ENCODE results near the gene HPSE2. TPM values are rescaled to one million over a fixed set of nuclear protein-coding genes. Genes with fewer than 3 reads are reported as not detected.
"Not testable (repeated sequence)": the region's sequence is repeated elsewhere in the genome, so short reads cannot be mapped to it uniquely, and the experiment has no call there.

Gene HPSE2
- polyA plus RNA-seq, 4 donors = 0.60 to 1.9 (median 1.2) TPM

GRCh38 chr10:98924526-98924925 is 311.1 kb downstream of the HPSE2 start:
- DNase-seq (ENCODE audit: low read depth in 4 of 4, low spot score in 3 of 4) = no peak

GRCh38 chr10:98921316-98921715 is 314.3 kb downstream of the HPSE2 start:
- DNase-seq (ENCODE audit: low read depth in 4 of 4, low spot score in 3 of 4) = peak in 1 of 4 donors; percentile 3

- DNase-seq (ENCODE audit: low read depth in 4 of 4, low spot score in 3 of 4) = peak in 1 of 4 donors; percentile 12
Observed at GRCh38 chr10:98920807-98921206, 314.8 kb downstream of the HPSE2 start.

- no peak for DNase-seq (ENCODE audit: low read depth in 4 of 4, low spot score in 3 of 4)
Observed at GRCh38 chr10:98920360-98920759, 315.3 kb downstream of the HPSE2 start.

- DNase-seq (ENCODE audit: low read depth in 4 of 4, low spot score in 3 of 4) = no peak
Observed at GRCh38 chr10:98919899-98920298, 315.8 kb downstream of the HPSE2 start.

- no peak for DNase-seq (ENCODE audit: low read depth in 4 of 4, low spot score in 3 of 4)
Observed at GRCh38 chr10:98917828-98918227, 317.8 kb downstream of the HPSE2 start.

- no peak for DNase-seq (ENCODE audit: low read depth in 4 of 4, low spot score in 3 of 4)
Observed at GRCh38 chr10:98916526-98917125, 319.0 kb downstream of the HPSE2 start.

GRCh38 chr10:98915911-98916310 is 319.7 kb downstream of the HPSE2 start:
- DNase-seq (ENCODE audit: low read depth in 4 of 4, low spot score in 3 of 4) = no peak

GRCh38 chr10:98910546-98910945 is 325.1 kb downstream of the HPSE2 start:
- DNase-seq (ENCODE audit: low read depth in 4 of 4, low spot score in 3 of 4) = no peak

GRCh38 chr10:98910048-98910447 is 325.6 kb downstream of the HPSE2 start:
- no peak for DNase-seq (ENCODE audit: low read depth in 4 of 4, low spot score in 3 of 4)

GRCh38 chr10:98908868-98909267 is 326.8 kb downstream of the HPSE2 start:
- no peak for DNase-seq (ENCODE audit: low read depth in 4 of 4, low spot score in 3 of 4)

GRCh38 chr10:98908247-98908646 is 327.4 kb downstream of the HPSE2 start:
- not testable (repeated sequence) for DNase-seq (ENCODE audit: low read depth in 4 of 4, low spot score in 3 of 4)

- DNase-seq (ENCODE audit: low read depth in 4 of 4, low spot score in 3 of 4) = no peak
Observed at GRCh38 chr10:98901441-98902110, 334.1 kb downstream of the HPSE2 start.

- DNase-seq (ENCODE audit: low read depth in 4 of 4, low spot score in 3 of 4) = no peak
Observed at GRCh38 chr10:98899018-98899417, 336.6 kb downstream of the HPSE2 start.

- DNase-seq (ENCODE audit: low read depth in 4 of 4, low spot score in 3 of 4) = no peak
Observed at GRCh38 chr10:98892523-98892922, 343.1 kb downstream of the HPSE2 start.

GRCh38 chr10:98886686-98887085 is 349.0 kb downstream of the HPSE2 start:
- no peak for DNase-seq (ENCODE audit: low read depth in 4 of 4, low spot score in 3 of 4)

GRCh38 chr10:98885378-98885777 is 350.3 kb downstream of the HPSE2 start:
- no peak for DNase-seq (ENCODE audit: low read depth in 4 of 4, low spot score in 3 of 4)

- no peak for DNase-seq (ENCODE audit: low read depth in 4 of 4, low spot score in 3 of 4)
Observed at GRCh38 chr10:98881789-98882188, 353.9 kb downstream of the HPSE2 start.

- DNase-seq (ENCODE audit: low read depth in 4 of 4, low spot score in 3 of 4) = no peak
Observed at GRCh38 chr10:98880971-98881370, 354.7 kb downstream of the HPSE2 start.

- DNase-seq (ENCODE audit: low read depth in 4 of 4, low spot score in 3 of 4) = no peak
Observed at GRCh38 chr10:98878921-98879320, 356.7 kb downstream of the HPSE2 start.

- DNase-seq (ENCODE audit: low read depth in 4 of 4, low spot score in 3 of 4) = no peak
Observed at GRCh38 chr10:98878418-98878817, 357.2 kb downstream of the HPSE2 start.

GRCh38 chr10:98861962-98862361 is 373.7 kb downstream of the HPSE2 start:
- no peak for DNase-seq (ENCODE audit: low read depth in 4 of 4, low spot score in 3 of 4)
